ENCODE results near the gene RANBP3L. TPM values are rescaled to one million over a fixed set of nuclear protein-coding genes. Genes with fewer than 3 reads are reported as not detected.
A peak's percentile ranks its signal among the peaks of the same experiment; 100 is the strongest.

RANBP3L gene
- total RNA-seq, 1 experiment from 2014 or later = not detected

DNA sequence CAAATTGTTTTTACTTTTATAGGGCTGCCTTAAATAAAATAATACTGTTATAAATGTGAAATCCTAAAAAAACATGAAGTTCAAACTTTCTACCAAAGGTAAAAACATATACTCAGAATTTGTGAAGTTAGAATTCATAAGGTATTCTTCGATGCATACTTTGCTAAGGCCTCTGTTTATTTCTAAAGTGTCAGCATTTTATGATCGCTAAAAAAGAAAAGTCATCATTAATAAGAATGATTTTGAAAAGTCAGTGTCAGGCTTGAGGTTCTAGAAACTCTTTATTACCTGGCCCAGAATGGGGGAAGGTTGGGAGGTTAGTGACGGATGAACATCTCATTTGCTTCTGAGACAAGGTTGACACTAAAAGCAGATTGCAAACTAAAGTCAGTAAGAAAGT lies 33.8 kb downstream of the RANBP3L start:
- no peak overlapping the region for H3K4me3 ChIP-seq
- no peaks in the 10 kb centered on the region for H3K9me3 ChIP-seq
- DNase-seq = no peak
- H3K27me3 ChIP-seq = no peaks in the 10 kb centered on the region
- no peaks in the 10 kb centered on the region for H3K36me3 ChIP-seq

DNA sequence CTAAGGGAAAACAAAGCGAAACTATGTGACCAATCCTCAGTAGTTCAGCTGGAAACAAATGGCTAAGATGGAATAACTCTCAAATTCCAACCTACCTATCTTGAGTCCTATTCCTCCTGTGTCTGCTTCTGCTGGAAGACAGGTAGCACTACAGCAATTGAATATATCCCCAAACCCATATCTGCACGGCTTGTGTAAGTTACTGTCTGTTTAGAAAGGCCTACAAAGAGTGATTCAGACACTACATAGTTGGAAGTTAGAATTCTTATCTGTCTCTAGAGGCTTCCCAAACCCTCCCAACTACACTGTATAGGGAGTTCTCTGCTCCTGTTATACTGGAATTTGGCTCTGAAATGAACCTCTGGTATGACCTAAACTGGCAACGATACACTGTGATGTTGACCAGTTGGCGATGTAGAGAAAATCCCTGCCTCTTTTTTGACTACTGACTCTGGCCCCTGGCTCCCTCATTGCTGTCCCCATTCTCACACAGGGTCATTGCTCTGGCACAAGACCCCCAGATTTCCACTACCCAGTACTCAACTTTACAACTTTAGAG lies 37.4 kb downstream of the RANBP3L start:
- no peaks in the 10 kb centered on the region for H3K9me3 ChIP-seq
- no peaks in the 10 kb centered on the region for H3K36me3 ChIP-seq
- H3K4me3 ChIP-seq = no peak overlapping the region
- peaks cover 13% of the 10 kb centered on the region for H3K27me3 ChIP-seq
- DNase-seq = no peak

DNA sequence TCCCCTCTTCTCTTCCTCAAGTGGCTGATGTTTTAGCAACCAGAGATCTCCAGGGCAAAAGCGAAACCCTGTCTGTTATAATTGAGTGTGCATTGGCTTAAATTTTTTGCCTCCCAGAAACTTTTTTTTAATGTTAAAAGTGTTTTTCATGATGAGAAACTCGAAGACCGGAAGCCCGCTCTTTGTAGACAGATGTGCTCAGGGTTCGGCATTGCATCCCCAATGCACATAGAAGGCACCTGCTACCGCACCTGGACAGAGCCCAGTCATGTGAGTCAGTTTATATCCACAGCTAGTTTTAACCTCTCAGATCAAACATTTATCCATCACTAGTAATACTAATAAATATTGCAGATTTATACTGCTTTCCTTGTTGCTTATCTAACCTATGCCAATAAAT lies 40.5 kb downstream of the RANBP3L start:
- DNase-seq = no peak

DNA sequence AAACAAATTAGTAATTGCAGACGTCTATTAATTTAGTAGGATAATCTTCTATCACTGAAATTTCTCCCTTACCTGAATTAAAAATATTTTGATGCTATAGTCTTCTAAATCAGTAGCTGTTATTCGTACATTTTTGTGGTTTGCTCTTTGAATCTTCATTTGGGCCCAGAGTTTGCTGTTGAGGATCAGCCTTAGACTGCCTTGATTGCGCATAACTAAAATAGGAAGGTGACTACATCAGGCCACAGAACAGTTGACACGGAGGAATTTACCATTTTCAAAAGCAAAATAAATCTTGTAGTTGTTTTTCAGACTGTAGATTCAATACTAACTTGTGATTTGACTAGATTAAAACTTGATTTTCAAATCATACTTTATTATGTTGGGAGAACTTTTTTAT lies 48.1 kb downstream of the RANBP3L start:
- DNase-seq = no peak
- no peaks in the 10 kb centered on the region for H3K9me3 ChIP-seq
- no peaks in the 10 kb centered on the region for H3K36me3 ChIP-seq
- no peak overlapping the region for H3K4me3 ChIP-seq
- no peaks in the 10 kb centered on the region for H3K27me3 ChIP-seq

More for the DNA sequence above, 40.5 kb downstream of the RANBP3L start:
- peaks cover 13% of the 10 kb centered on the region for H3K27me3 ChIP-seq
- no peak overlapping the region for H3K4me3 ChIP-seq
- H3K36me3 ChIP-seq = no peaks in the 10 kb centered on the region
- H3K9me3 ChIP-seq = no peaks in the 10 kb centered on the region

DNA sequence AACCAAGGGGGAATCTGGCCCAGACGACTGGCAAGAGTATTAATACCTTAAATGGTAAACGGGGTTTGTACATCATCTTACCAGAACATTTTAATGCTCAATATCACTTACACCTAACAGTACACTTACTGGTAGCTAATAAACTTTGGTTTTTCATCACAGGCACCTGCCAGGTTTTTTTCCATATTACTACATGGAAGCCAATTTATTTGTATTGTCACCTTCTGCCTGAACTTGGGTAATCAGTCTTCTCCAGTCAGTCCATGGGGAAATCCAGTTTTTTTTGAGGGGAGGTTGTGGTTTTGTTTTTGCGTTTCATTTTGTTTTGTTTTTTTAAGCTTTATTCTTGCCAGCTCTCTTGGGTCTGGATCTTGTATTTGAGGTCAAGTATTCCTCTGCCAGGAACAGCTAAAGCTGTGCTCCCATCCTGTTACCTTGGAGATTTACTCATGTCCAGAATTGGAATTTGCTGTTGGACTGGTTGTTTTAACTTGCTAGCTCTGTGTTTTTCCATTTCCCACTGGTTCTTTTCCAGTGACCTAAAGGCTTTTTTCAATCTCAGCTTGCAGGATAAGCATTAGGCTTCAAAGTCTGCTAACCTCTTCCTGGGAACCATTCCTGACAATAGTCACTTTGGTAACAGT lies 48.9 kb downstream of the RANBP3L start:
- no peaks in the 10 kb centered on the region for H3K9me3 ChIP-seq
- H3K4me3 ChIP-seq = no peak overlapping the region
- H3K27me3 ChIP-seq = no peaks in the 10 kb centered on the region
- no peak for DNase-seq
- no peaks in the 10 kb centered on the region for H3K36me3 ChIP-seq

DNA sequence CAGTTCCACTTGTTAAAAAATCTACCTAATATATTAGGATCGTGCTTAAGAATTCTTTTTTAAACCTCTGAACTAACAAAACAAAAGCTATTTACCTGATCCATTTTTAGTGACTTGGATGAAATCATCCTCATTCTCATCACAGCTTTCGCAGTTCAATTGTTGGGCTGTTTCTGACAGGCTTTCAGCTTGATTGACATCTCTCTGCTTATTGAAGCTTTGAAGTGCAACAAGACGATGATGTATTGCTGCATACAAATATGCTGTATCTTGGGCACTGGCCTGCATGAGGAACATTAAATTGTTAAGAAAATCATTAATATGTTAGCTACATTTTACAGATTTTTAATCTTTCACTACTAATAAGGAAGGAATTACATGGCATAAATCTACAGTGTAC lies 50.5 kb downstream of the RANBP3L start:
- no peaks in the 10 kb centered on the region for H3K27me3 ChIP-seq
- no peaks in the 10 kb centered on the region for H3K9me3 ChIP-seq
- no peak for DNase-seq
- H3K4me3 ChIP-seq = no peak overlapping the region
- no peaks in the 10 kb centered on the region for H3K36me3 ChIP-seq

DNA sequence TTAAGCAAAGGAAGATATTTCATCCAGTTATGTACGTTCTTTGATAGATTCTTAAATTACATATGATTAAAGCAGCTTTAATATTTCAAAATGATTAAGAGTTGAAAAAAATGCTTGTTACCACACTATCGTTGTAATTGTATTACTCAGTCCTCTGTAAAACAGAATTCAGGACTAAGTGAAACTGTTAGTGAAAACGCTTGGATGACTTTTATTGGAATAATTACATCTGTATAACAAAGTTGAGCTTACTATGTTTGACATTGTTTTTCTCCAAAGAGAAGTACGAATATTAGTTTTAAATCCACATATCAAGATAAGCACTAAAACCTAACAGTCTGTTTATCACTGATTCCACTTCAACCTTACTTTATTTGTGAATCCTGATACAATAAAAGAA lies 51.3 kb downstream of the RANBP3L start:
- DNase-seq = no peak
- no peaks in the 10 kb centered on the region for H3K36me3 ChIP-seq
- no peaks in the 10 kb centered on the region for H3K27me3 ChIP-seq
- no peaks in the 10 kb centered on the region for H3K9me3 ChIP-seq
- H3K4me3 ChIP-seq = no peak overlapping the region

DNA sequence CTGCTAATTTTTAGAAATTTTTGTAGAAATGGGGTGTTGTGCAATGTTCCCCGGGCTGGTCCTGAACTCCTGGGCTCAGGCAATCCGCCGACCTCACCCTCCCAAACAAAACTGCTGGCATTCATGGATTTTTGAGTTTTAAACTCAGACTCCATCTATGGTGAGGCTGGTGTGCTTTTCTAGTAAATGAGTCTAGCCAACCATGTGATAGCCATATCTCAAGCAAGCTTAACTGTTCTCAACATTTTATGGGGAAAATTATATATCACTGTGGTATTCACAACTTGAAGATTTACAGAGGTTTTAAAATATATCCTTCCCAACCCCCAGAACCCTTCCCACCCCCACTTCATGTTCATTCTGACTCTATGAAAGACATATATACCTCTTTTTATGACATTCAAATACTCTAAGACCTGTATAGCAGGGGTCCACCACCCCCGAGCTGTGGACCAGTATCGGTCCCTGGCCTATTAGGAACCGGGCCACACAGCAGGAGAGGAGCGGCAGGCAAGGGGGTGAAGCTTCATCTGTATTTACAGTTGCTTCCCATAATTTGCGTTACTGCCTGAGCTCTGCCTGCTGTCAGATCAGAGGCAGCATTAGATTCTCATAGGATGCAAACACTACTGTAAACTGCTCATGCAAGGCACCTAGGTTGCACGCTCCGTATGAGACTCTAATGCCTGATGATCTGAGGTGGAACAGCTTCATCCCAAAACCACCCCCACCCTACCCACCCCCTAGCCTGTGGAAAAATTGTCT lies 55.5 kb downstream of the RANBP3L start:
- Histone ChIP-seq H3K36me3 (no peaks in the 10 kb centered on the region), H3K4me3 (no peak overlapping the region)
- no peak for DNase-seq

DNA sequence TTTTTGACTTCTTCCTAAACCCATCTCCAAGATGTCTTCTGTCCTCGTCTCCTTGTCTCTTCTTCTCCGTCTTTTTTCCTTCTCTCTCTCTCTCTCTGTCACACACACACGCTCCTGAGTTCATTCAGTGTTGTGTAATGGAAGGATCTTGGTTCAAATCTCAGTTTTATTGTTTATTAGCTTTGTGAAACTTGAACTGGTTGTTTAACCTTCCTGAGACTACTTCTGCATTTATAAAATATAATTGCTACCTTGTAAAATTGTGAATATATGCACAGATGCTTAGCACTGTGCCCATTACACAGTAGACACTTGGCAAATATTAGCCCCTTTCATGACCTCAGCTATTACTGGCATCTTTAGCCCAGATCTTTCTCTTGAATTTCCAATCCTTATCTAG lies 57.6 kb downstream of the RANBP3L start:
- H3K36me3 ChIP-seq = no peaks in the 10 kb centered on the region
- no peak overlapping the region for H3K4me3 ChIP-seq
- no peaks in the 10 kb centered on the region for H3K9me3 ChIP-seq
- DNase-seq = no peak
- H3K27me3 ChIP-seq = no peaks in the 10 kb centered on the region; the same call in 1 of the 2 replicates

More for the DNA sequence above, 55.5 kb downstream of the RANBP3L start:
- Histone ChIP-seq H3K9me3 (no peaks in the 10 kb centered on the region), H3K27me3 (no peaks in the 10 kb centered on the region; the same call in 1 of the 2 replicates)

DNA sequence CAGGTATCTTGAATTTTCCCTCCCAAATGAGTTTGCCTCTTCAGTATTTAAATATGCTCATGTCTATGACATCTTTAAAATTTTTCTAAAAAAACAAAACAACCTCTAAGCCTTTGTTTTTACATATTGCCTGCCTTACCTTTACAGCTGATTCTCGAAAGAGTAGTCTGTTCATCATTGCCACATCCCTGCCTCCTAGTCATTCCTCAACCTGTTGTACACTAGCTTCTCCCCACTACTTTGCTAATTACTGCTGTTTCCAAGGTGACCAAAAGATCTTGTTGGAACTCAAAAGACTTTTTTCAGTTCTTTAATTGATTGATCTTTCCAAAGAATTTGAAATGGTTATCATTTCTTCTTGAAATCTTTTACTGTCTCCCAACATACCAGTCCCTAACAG lies 58.0 kb downstream of the RANBP3L start:
- DNase-seq = no peak
- H3K4me3 ChIP-seq = no peak overlapping the region
- H3K36me3 ChIP-seq = no peaks in the 10 kb centered on the region
- H3K9me3 ChIP-seq = no peaks in the 10 kb centered on the region
- no peaks in the 10 kb centered on the region; the same call in 1 of the 2 replicates for H3K27me3 ChIP-seq

DNA sequence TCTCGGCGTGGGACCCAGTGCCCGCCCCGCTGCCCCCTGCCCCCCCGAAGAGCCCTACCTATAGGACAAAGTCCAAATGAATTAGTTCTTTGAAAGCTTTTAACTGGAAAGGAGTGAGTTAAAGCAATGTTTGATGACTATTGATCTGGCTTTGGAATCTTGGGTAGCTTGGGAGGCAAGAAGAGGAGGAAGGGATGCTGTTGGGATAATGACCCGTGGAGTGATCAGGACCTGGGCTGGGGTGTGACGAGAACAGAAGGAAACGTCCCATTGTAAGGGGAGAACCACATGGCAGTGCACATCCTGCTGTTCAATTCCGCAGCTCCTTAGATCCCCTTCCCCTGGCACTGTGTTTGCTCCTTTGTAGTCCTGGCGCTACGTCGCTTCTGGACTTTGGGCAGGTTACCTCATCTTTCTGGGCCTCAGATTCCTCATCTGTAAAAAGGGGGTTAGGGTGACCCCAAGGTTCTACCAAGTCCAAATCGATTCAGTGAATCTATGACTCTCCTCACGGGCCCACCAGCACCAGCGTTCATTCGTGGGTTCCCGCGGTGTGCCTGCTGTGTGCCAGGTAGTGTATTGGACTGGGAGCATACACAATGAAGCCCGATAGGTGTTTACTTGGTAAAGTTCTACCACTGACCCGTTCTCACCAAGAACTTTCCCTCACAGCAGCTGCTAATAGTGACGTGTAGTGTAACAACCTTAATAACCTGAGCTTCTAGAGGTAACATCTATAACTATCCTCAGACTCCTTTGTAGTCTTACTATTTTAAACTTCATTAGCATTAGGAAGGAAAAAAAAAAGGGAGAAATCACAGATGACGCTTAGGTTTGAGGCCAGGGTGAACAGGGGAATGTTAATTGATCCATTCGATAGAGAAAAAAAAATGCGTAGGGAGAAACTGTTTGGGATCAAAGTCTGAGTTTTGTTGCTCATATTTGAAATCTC lies 58.9 kb downstream of the RANBP3L start:
- DNase-seq = no peak
- Histone ChIP-seq H3K36me3 (no peaks in the 10 kb centered on the region), H3K27me3 (no peaks in the 10 kb centered on the region; the same call in 1 of the 2 replicates), H3K4me3 (peak overlapping the region; percentile 91), H3K9me3 (no peaks in the 10 kb centered on the region)

DNA sequence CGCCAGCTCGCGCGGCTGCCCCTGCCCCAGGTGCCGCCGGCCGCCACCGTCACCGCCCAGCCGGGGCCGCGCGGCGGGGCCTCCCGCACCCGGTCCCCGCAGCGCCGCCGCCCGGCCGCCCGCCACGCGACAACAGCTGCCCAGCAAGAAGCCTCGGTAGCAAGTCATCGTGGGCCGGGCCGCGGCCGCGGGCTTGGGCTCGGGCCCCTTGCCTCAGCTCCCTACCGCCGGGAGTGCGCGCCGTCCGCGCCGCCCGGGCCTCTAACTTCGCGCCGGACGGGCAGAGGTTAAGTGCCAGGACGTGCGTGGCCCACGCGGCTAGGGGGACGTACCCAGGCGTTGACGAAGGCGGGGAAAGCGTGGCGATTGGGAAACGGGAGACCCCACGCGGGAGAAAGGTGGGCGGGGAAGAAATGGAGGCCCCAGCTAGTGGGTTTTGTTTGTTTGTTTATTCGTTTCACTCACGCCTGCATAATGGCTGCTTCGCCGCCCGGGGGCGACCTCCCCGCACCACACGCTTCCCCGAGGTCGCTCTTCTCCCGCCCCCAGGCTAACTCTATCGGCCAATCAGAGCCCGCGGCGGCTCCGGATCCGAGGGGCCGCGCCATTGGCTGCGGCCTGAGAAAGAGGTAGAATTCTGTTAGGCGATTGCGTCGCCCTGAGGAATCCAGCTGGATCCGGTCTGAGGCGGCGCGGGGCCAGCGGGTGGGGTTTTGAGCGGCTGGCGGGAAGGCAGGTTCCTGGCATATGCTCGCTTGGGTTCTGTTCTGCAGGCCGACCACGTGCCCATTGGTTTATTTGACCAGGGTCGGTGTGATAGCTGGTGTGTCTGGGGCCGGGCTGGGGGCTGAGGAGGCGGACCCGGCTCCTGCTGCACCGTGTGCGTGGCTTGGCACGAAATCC lies 59.8 kb downstream of the RANBP3L start, which contains the start of gene NADK2:
TSS of gene NADK2 (minus strand) at position 295 of the 903 bp plus-strand sequence. CDS start at position 168, 127 bp downstream.
- DNase-seq = peak; percentile 97
- Histone ChIP-seq H3K4me3 (peak within 1 kb of the TSS; percentile 91), H3K27me3 (no peaks in the 10 kb centered on the region; the same call in 1 of the 2 replicates), H3K36me3 (no peaks in the 10 kb centered on the region), H3K9me3 (no peaks in the 10 kb centered on the region)

DNA sequence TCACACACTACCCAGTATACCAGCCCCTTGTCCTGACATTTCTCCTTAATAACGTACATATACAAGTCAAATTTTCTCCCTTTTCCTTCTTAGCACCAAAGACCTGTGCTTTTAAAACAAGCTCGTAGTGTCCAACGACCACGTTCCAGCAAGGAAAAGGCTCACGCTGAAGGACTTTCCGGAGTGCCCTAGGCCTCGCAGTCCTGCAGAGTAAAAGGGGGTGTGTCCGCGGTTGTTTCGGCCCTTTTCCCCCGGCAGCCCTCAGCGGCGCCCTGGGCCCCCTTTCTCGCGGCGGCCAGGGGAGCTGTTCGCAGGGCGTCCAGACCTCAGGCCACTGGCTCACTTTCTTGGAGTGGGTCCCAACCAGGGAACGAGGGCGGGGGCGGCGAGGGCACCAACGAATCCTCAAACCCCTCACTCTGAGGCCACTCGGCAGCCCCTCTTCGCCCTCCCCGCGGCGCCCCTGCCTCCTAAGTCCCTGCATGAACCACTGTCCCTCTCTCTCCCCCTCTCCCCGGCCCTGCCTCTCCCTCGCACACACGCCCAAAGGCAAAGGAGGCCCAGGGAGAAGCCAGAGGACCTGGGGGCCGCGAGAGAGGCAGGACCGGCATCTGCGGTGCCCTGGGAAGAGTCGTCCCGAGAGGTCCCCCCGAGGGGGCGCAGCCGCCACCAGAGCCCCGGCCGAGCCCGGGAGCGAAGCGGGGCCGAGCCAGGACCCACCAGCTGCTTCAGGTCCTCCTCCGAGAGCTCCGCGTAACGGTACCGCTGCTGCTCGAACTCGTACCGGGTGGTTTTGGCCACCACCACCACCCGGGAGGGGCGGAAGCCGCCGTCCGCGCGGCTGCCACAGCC lies 60.7 kb downstream of the RANBP3L start:
- Histone ChIP-seq H3K9me3 (no peaks in the 10 kb centered on the region), H3K4me3 (peak overlapping the region; percentile 91), H3K36me3 (no peaks in the 10 kb centered on the region), H3K27me3 (no peaks in the 10 kb centered on the region; the same call in 1 of the 2 replicates)
- DNase-seq = peak; percentile 76

DNA sequence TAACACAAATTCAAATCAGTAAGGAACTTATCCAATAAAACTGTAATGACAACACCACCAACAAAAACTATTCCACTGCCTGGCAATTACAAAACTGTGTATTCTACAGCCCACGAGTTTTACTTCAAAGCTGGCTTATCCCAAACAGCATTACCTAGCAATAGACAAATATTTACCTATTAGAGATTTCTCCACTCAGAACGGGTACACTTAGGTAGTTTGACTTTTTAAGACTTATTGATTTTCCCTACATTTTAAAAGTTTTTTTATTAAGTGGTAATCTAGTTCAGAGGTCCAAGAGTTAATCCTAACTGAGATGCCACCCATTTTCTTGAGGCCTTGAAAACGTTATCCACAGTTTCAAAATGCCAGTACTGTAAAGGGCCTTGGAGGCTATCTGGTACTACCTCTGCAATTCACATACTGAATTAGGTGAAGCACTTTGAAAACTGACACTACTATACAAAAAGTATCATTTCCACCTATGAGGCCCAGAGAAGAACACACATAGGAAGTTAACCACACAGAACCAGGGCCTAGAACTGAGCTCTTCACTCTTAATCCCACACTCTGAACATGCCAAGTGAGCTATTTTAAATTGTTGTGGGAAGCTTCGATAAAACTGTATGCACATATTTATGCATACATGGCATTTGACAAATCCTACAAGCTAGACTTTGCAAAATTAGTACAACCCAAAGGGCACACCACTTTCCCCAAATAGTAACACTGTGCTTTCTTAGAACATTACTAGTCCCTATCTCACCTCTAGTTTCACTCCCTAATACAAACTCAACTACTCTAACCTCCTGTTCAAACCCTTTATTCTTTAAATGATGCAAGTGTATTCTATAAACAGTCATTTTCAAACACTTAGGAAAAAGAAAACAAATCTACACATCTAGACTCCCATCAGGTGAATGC lies 62.1 kb downstream of the RANBP3L start:
- DNase-seq = no peak
- peak overlapping the region; percentile 91 for H3K4me3 ChIP-seq
- H3K9me3 ChIP-seq = no peaks in the 10 kb centered on the region
- no peaks in the 10 kb centered on the region for H3K36me3 ChIP-seq
- no peaks in the 10 kb centered on the region; the same call in 1 of the 2 replicates for H3K27me3 ChIP-seq
